Placental pericyte (primary cell): Measurements from ENCODE around the gene MAPK9. TPM values are rescaled to one million over a fixed set of nuclear protein-coding genes. Genes with fewer than 3 reads are reported as not detected.

Experiments used
- total RNA-seq: library from RNA; depleted of rRNA; stranded (reverse); fragments of >200 nt; gene quantifications from 2 replicates; pipeline ENCODE4 v1.2.3, GENCODE V29; 2012

Gene MAPK9
- 30.4 and 39.9 TPM in 2 replicates for total RNA-seq

DNA sequence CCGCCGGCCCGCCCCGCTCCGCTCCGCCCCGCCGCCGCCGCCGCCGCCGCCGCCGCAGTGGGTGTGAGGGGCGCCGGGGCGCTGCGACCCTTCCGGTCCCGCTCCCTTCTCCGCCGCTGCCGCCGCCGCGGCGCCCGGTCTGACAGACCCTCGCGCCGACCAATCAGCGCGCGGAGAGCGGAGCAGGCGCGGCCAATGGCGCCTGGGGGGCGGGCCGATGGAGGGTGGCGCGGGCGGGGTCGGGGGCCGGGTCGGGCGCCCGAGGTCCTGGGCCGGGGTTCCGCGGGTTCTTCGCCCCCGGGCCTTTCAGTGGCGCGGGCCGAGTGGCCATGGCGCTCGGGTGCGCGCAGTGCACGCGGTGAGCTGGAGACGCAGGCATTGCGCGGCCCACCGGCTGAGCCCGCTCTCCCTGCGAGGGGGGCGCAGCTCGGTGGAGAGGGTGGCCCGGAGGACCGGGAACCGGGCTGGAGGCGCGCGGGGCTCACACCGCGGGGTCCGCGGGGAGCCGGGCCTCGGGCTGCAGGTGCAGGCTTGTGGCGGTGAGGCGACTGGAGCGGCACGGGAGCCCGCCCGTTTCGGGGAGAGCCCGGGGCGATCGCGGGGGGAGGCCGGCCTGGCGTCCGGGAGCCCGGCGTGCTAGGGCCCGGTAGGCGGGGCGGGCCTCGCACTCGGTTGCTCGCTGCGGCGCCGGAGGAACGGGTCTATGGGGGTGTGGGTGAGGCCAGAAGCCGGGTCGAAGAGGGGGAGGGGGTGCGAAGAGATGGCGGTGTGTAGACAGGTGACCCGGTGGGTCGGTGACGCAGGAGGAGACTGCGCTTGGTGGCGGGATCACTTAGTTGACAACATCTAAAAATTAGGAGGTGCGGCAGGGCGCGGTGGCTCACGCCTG, at the start of gene MAPK9:
Gene MAPK9 (minus strand): TSS at position 141 of the 889 bp plus-strand sequence. CDS start 11,522 bp downstream, outside the sequence.

DNA sequence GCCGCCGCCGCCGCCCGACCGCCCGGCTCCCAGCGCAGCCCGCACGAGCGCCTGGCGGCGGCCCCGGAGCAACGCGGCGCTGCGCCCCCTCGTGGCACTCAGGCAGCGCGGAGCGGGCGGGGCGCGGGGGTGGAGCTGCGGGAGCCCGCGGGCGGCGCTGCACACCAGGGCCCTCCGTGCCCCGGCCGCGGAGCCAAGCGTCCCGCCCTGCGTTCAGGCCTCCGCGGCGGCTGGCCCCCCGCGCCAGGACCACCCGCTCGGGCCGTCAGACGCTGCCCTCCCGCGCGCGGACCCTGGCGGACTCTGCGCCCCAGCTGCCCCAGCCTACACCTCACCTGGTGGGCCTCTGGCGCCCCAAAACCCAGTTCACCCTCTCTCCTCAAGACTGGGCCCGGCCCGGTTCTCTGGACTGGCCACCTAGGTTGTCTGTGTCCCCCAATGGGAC, 82.7 kb downstream of the MAPK9 start, which contains the start of gene RASGEF1C:
Gene RASGEF1C (minus strand): TSS at position 75 of the 445 bp plus-strand sequence. CDS start 71,159 bp downstream, outside the sequence.

Other genes starting within 250 kb of the MAPK9 start
- gene RNF130, start 220.3 kb downstream of the MAPK9 start, total RNA-seq, result 8.9 and 9.2 TPM in 2 replicates
- gene RASGEF1C, start 82.9 kb downstream of the MAPK9 start, total RNA-seq, result not detected in 2 replicates
- gene GFPT2, start 61.3 kb upstream of the MAPK9 start, total RNA-seq, result 79.0 and 169 TPM in 2 replicates
- gene CNOT6, start 202.3 kb upstream of the MAPK9 start, total RNA-seq, result 8.8 and 10.0 TPM in 2 replicates